Effector memory CD4-positive, alpha-beta T cell (primary cell): ENCODE data around the gene KXD1.

Source experiments
- DNase-seq, 3 donors: peaks; one replicate each; pipeline ENCODE4 v3.0.0-alpha.2; 2020
- H3K27ac ChIP-seq: 2 replicates; pipeline ENCODE4 v1.7.0; 2013; ENCODE audit warnings: mild to moderate bottlenecking, low read length, moderate library complexity; ENCODE audit not compliant: insufficient read depth, poor library complexity, severe bottlenecking
- H3K27me3 ChIP-seq: replicated peaks from 2 replicates; pipeline ENCODE4 v1.7.0; 2013; ENCODE audit warnings: mild to moderate bottlenecking, low read length; ENCODE audit not compliant: insufficient read depth, control insufficient read depth, poor library complexity, severe bottlenecking
- H3K36me3 ChIP-seq: 2 replicates; pipeline ENCODE4 v1.7.0; 2013; ENCODE audit warnings: mild to moderate bottlenecking, low read length, moderate library complexity; ENCODE audit not compliant: control insufficient read depth, insufficient read depth
- H3K4me1 ChIP-seq: 2 replicates; pipeline ENCODE4 v1.7.0; 2013; ENCODE audit warnings: low read length, mild to moderate bottlenecking; ENCODE audit not compliant: control insufficient read depth, insufficient read depth, poor library complexity, severe bottlenecking
- H3K4me3 ChIP-seq: 2 replicates; pipeline ENCODE4 v1.7.0; 2013; ENCODE audit warnings: low read length, low read depth, mild to moderate bottlenecking; ENCODE audit not compliant: insufficient read depth, poor library complexity, severe bottlenecking
- H3K9me3 ChIP-seq: 2 replicates; pipeline ENCODE4 v1.7.0; 2013; ENCODE audit warnings: mild to moderate bottlenecking, low read length, moderate library complexity; ENCODE audit not compliant: control insufficient read depth

Gene KXD1

GRCh38 chr19:18612772-18613588 is 55.3 kb downstream of the KXD1 start, which contains the start of gene TMEM59L:
Gene TMEM59L, plus strand, starts transcription at chr19:18612870. Its CDS starts 89 bp downstream, at chr19:18612959.
- H3K9me3 ChIP-seq: no peaks in the 10 kb centered on the region
- DNase-seq: peak; percentile 38 to 45 (median 45)
- peaks cover 68% of the 10 kb centered on the region for H3K27me3 ChIP-seq
- H3K4me1 ChIP-seq: peaks cover 29% of the 10 kb centered on the region
- H3K27ac ChIP-seq: no peak within 1 kb of the TSS
- peak within 1 kb of the TSS; percentile 62 for H3K4me3 ChIP-seq
- no peaks in the 10 kb centered on the region for H3K36me3 ChIP-seq

- Histone ChIP-seq H3K27ac (no peak overlapping the region), H3K27me3 (peaks cover 61% of the 10 kb centered on the region), H3K36me3 (no peaks in the 10 kb centered on the region), H3K9me3 (no peaks in the 10 kb centered on the region), H3K4me3 (no peak overlapping the region), H3K4me1 (peaks cover 28% of the 10 kb centered on the region)
- DNase-seq: no peak
These were observed 56.0 kb downstream of the KXD1 start for GRCh38 chr19:18613589-18614234.

- H3K4me3 ChIP-seq: no peak overlapping the region
- H3K27me3 ChIP-seq: peaks cover 40% of the 10 kb centered on the region
- no peak for DNase-seq
- no peak overlapping the region for H3K27ac ChIP-seq
- H3K4me1 ChIP-seq: peaks cover 21% of the 10 kb centered on the region
- H3K36me3 ChIP-seq: no peaks in the 10 kb centered on the region
- H3K9me3 ChIP-seq: no peaks in the 10 kb centered on the region
These were observed 58.4 kb downstream of the KXD1 start for GRCh38 chr19:18616023-18616422.

GRCh38 chr19:18617562-18617961 is 59.9 kb downstream of the KXD1 start:
- no peaks in the 10 kb centered on the region for H3K36me3 ChIP-seq
- H3K4me1 ChIP-seq: peaks cover 7% of the 10 kb centered on the region
- no peak for DNase-seq
- H3K4me3 ChIP-seq: no peak overlapping the region
- H3K27me3 ChIP-seq: peaks cover 25% of the 10 kb centered on the region
- no peaks in the 10 kb centered on the region for H3K9me3 ChIP-seq
- H3K27ac ChIP-seq: no peak overlapping the region

- H3K36me3 ChIP-seq: no peaks in the 10 kb centered on the region
- H3K4me1 ChIP-seq: peaks cover 3% of the 10 kb centered on the region
- no peak overlapping the region for H3K27ac ChIP-seq
- H3K27me3 ChIP-seq: peaks cover 19% of the 10 kb centered on the region
- no peaks in the 10 kb centered on the region for H3K9me3 ChIP-seq
- no peak overlapping the region for H3K4me3 ChIP-seq
- no peak for DNase-seq
These were observed 60.6 kb downstream of the KXD1 start for GRCh38 chr19:18618236-18618635.
